ENCODE results near the gene MRTO4.
"Not testable (repeated sequence)": the region's sequence is repeated elsewhere in the genome, so short reads cannot be mapped to it uniquely, and the experiment has no call there.

The MRTO4 gene

GRCh38 chr1:19229229-19229628, 22.4 kb upstream of the MRTO4 start:
- DNase-seq, result peak; percentile 30

GRCh38 chr1:19229828-19230325, 21.7 kb upstream of the MRTO4 start:
- no peak for DNase-seq

- not testable (repeated sequence) for DNase-seq
Observed at GRCh38 chr1:19231736-19232523, 19.7 kb upstream of the MRTO4 start.

- no peak for DNase-seq
Observed at GRCh38 chr1:19232524-19232846, 19.1 kb upstream of the MRTO4 start.

- DNase-seq, result no peak
Observed at GRCh38 chr1:19234224-19234623, 17.4 kb upstream of the MRTO4 start.

GRCh38 chr1:19239876-19240275, 11.7 kb upstream of the MRTO4 start:
- no peak for DNase-seq

- DNase-seq, result peak; percentile 70
Observed at GRCh38 chr1:19240673-19241538, 10.7 kb upstream of the MRTO4 start.

- no peak for DNase-seq
Observed at GRCh38 chr1:19250629-19251304, 838 bp upstream of the MRTO4 start.

- DNase-seq, result no peak
Observed at GRCh38 chr1:19254416-19254815, 2.8 kb downstream of the MRTO4 start.

- DNase-seq, result no peak
Observed at GRCh38 chr1:19255288-19255687, 3.7 kb downstream of the MRTO4 start.

- DNase-seq, result not testable (repeated sequence)
Observed at GRCh38 chr1:19256301-19256700, 4.7 kb downstream of the MRTO4 start.

GRCh38 chr1:19257178-19257914, 5.7 kb downstream of the MRTO4 start:
- DNase-seq, result no peak

GRCh38 chr1:19258353-19258752, 6.7 kb downstream of the MRTO4 start:
- no peak for DNase-seq

- DNase-seq, result peak; percentile 20
Observed at GRCh38 chr1:19260211-19261138, 8.9 kb downstream of the MRTO4 start.

GRCh38 chr1:19262047-19262446, 10.4 kb downstream of the MRTO4 start:
- no peak for DNase-seq

- DNase-seq, result no peak
Observed at GRCh38 chr1:19262744-19263143, 11.1 kb downstream of the MRTO4 start.

GRCh38 chr1:19268445-19268844, 16.8 kb downstream of the MRTO4 start:
- DNase-seq, result no peak

GRCh38 chr1:19269427-19270342, 18.1 kb downstream of the MRTO4 start:
- DNase-seq, result not testable (repeated sequence)

GRCh38 chr1:19270343-19270730, 18.7 kb downstream of the MRTO4 start:
- not testable (repeated sequence) for DNase-seq

- DNase-seq, result no peak
Observed at GRCh38 chr1:19272064-19272463, 20.5 kb downstream of the MRTO4 start.

Data from eye (tissue), 1 donor.